Adrenal gland (tissue), 5 donors: ENCODE data around the gene HLF.

Experiments
- POLR2A ChIP-seq, 2 donors: fragments of 450-650 bp; IDR thresholded peaks; one replicate each; pipeline ENCODE4 v1.6.1; 2017; ENCODE audit warnings: antibody characterized with exemption in 2 of 2, mild to moderate bottlenecking in 2 of 2, moderate library complexity in 1 of 2
- TF ChIP-seq, protein P1 (sequence below), 6 experiments: fragments of 450-650 bp in 4 of 6; fragments of 200-600 bp in 2 of 6; sonication (generic) in 1 of 6; IDR thresholded peaks; 1 replicate in 5 of 6; 2 replicates in 1 of 6; pipeline versions ENCODE4 v1.5.1 to v1.8.0; 2016 to 2021; ENCODE audit warnings: antibody characterized with exemption in 6 of 6, mild to moderate bottlenecking in 2 of 6, moderate library complexity in 1 of 6
- donor health status: DM: no; HTN: no; CAD: no.

DNA sequence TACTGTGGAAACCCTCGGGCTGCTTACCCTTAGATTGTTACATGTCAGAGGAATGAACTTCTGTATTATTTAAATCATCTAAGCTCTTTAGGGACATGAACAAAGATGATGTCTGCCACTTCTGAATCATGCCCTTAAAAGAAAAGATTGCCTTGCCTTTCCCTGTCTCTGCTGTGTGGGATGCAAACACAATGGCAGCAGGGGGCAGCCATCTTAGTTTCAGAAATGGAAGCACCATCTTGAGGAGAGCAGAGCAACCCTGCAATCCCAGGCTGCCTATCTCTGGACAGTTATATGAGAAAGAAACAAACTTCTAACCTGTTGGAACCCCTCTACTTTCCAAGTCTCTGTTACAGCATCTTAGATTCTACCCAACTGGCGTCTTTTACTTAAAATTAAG, 16.7 kb upstream of the HLF start:
- TF ChIP-seq, protein P1, sequence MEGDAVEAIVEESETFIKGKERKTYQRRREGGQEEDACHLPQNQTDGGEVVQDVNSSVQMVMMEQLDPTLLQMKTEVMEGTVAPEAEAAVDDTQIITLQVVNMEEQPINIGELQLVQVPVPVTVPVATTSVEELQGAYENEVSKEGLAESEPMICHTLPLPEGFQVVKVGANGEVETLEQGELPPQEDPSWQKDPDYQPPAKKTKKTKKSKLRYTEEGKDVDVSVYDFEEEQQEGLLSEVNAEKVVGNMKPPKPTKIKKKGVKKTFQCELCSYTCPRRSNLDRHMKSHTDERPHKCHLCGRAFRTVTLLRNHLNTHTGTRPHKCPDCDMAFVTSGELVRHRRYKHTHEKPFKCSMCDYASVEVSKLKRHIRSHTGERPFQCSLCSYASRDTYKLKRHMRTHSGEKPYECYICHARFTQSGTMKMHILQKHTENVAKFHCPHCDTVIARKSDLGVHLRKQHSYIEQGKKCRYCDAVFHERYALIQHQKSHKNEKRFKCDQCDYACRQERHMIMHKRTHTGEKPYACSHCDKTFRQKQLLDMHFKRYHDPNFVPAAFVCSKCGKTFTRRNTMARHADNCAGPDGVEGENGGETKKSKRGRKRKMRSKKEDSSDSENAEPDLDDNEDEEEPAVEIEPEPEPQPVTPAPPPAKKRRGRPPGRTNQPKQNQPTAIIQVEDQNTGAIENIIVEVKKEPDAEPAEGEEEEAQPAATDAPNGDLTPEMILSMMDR (IDR thresholded peaks at IDR 0.05): no peak
- TF ChIP-seq POLR2A (IDR thresholded peaks at IDR 0.05): no peak
